Ishikawa (cell line): ENCODE results near the gene PODXL2.

Experiments
- CEBPB ChIP-seq: IDR thresholded peaks from 2 replicates; pipeline ENCODE4 v1.6.1; 2012
- CREB1 ChIP-seq: IDR thresholded peaks from 2 replicates; pipeline ENCODE4 v1.6.1; 2012; ENCODE audit warnings: low read depth
- EGR1 ChIP-seq: IDR thresholded peaks from 2 replicates; pipeline ENCODE4 v1.6.1; 2012
- EP300 ChIP-seq: IDR thresholded peaks from 2 replicates; pipeline ENCODE4 v1.6.1; 2012; ENCODE audit warnings: borderline replicate concordance
- FOXM1 ChIP-seq: IDR thresholded peaks from 2 replicates; pipeline ENCODE4 v1.6.1; 2012; ENCODE audit warnings: low read depth, borderline replicate concordance
- NFIC ChIP-seq: IDR thresholded peaks from 2 replicates; pipeline ENCODE4 v1.6.1; 2012
- RAD21 ChIP-seq: IDR thresholded peaks from 2 replicates; pipeline ENCODE4 v1.6.1; 2012; ENCODE audit warnings: low read depth
- REST ChIP-seq: IDR thresholded peaks from 2 replicates; pipeline ENCODE4 v1.6.1; 2012; ENCODE audit warnings: low read depth, mild to moderate bottlenecking
- TAF1 ChIP-seq: IDR thresholded peaks from 2 replicates; pipeline ENCODE4 v1.6.1; 2012; ENCODE audit warnings: low read depth, mild to moderate bottlenecking
- TCF12 ChIP-seq: IDR thresholded peaks from 2 replicates; pipeline ENCODE4 v1.6.1; 2012; ENCODE audit warnings: low read depth
- TEAD4 ChIP-seq: IDR thresholded peaks from 2 replicates; pipeline ENCODE4 v1.6.1; 2012
- YY1 ChIP-seq: IDR thresholded peaks from 2 replicates; pipeline ENCODE4 v1.6.1; 2012; ENCODE audit warnings: low read depth
- ZBTB7A ChIP-seq: IDR thresholded peaks from 2 replicates; pipeline ENCODE4 v1.6.1; 2012; ENCODE audit warnings: low read depth
- TF ChIP-seq, protein P1 (sequence below): IDR thresholded peaks from 2 replicates; pipeline ENCODE4 v1.6.1; 2012
- TF ChIP-seq, protein P2 (sequence below): IDR thresholded peaks from 2 replicates; pipeline ENCODE4 v1.6.1; 2012

PODXL2 gene

GRCh38 chr3:127662001-127662469 is 33.0 kb downstream of the PODXL2 start:
- TF ChIP-seq YY1 = no peak
- no peak for TF ChIP-seq ZBTB7A
- no peak for TF ChIP-seq TCF12
- TF ChIP-seq EP300 = no peak
- no peak for TF ChIP-seq FOXM1
- no peak for TF ChIP-seq NFIC

- TF ChIP-seq REST = no peak
- TF ChIP-seq YY1 = no peak
- TF ChIP-seq FOXM1 = no peak
- no peak for TF ChIP-seq EP300
- TF ChIP-seq CEBPB = no peak
- TF ChIP-seq ZBTB7A = no peak
- TF ChIP-seq CREB1 = no peak
- no peak for TF ChIP-seq TAF1
- TF ChIP-seq EGR1 = no peak
- no peak for TF ChIP-seq TEAD4
- TF ChIP-seq NFIC = no peak
- TF ChIP-seq, protein P1, sequence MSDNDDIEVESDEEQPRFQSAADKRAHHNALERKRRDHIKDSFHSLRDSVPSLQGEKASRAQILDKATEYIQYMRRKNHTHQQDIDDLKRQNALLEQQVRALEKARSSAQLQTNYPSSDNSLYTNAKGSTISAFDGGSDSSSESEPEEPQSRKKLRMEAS = no peak
Observed at GRCh38 chr3:127663151-127663550, 34.2 kb downstream of the PODXL2 start.

DNA sequence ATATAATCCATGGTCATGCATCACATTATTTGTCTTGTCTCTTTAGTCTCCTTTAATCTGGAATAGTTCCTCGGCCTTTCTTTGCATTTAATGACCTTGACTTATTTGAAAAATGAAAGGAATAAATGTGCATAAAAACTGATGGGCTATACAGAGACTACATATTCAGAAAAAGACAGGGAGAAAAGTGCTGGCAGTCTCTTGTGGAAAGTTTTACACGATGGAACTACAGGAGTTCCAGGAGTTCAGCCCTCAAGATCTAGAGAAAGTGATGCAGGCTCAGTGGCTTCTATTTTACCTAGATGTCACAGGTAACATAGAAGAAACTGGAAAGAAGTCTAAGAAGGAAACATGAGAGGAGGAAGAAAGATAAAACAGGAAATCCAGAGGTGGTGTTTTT is 36.2 kb downstream of the PODXL2 start:
- TF ChIP-seq, protein P2, sequence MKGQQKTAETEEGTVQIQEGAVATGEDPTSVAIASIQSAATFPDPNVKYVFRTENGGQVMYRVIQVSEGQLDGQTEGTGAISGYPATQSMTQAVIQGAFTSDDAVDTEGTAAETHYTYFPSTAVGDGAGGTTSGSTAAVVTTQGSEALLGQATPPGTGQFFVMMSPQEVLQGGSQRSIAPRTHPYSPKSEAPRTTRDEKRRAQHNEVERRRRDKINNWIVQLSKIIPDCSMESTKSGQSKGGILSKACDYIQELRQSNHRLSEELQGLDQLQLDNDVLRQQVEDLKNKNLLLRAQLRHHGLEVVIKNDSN = no peak
- TF ChIP-seq, protein P1 = no peak
- TF ChIP-seq YY1 (no peak), REST (no peak), TCF12 (no peak), FOXM1 (no peak), TAF1 (no peak)

- TF ChIP-seq, protein P1 = no peak
Observed at GRCh38 chr3:127665586-127665985, 36.6 kb downstream of the PODXL2 start.

DNA sequence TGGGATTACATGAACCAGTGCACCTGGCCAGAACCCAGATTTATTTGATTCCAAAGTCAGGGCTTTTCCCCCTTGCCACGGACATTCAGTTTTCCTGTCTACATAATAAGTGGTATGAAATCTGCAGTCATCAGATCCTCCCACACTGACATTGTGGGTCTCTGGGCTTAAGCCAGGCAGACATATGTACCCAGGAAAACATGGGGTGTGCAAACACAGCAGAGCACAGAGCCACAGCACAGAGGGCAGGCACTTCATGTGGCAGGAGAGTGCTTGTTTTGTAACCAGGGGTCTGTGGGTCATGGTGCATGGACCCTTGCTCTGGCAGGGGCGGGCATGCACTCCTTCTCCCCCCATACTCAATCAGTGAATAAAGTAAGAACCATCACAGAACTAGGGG is 37.7 kb downstream of the PODXL2 start:
- TF ChIP-seq, protein P2 = no peak
- TF ChIP-seq RAD21 (no peak), ZBTB7A (no peak), TAF1 (no peak), REST (no peak)
